Head of caudate nucleus (tissue), 42 donors: Measurements from ENCODE around the gene GTPBP6.
A peak's percentile ranks its signal among the peaks of the same experiment; 100 is the strongest.
"Not testable (repeated sequence)": the region's sequence is repeated elsewhere in the genome, so short reads cannot be mapped to it uniquely, and the experiment has no call there.

Experiments used
- DNase-seq, 42 donors: peaks; one replicate each; pipeline versions ENCODE4 v3.0.0 to v3.0.0-alpha.2; 2020 to 2021; ENCODE audit warnings: mixed read lengths in 7 of 42
- intact Hi-C: fragments of 100-400 bp; cut with DNase I; formaldehyde crosslinking; loops from one replicate; pipeline ENCODE4 v1.15.0; 2022

Gene GTPBP6

GRCh38 chrX:310621-311155 lies 7.9 kb downstream of the GTPBP6 start:
- intact Hi-C loops: no loop called here
- peak in 6 of 42 donors; percentile 3 to 16 (median 10) for DNase-seq

GRCh38 chrX:308821-309520 lies 9.6 kb downstream of the GTPBP6 start:
- peak in 6 of 42 donors; percentile 4 to 41 (median 19) for DNase-seq

GRCh38 chrX:307261-308111 lies 11.1 kb downstream of the GTPBP6 start:
- intact Hi-C loops: no loop called here
- DNase-seq: peak in 7 of 42 donors; percentile 5 to 37 (median 21)

More at GRCh38 chrX:308821-309520, 9.6 kb downstream of the GTPBP6 start:
- intact Hi-C loops: no loop called here

GRCh38 chrX:306614-307251 lies 11.9 kb downstream of the GTPBP6 start:
- DNase-seq, intact Hi-C loops: not testable (repeated sequence)

GRCh38 chrX:305781-306613 lies 12.6 kb downstream of the GTPBP6 start:
- intact Hi-C loops: not testable (repeated sequence)
- DNase-seq: peak in 8 of 42 donors; percentile 3 to 30 (median 14)

- intact Hi-C loops: no loop called here
- peak in 3 of 42 donors; percentile 24 to 37 (median 28) for DNase-seq
Measured at GRCh38 chrX:302975-303374, 15.6 kb downstream of the GTPBP6 start.

- DNase-seq: no peak
- intact Hi-C loops: no loop called here
Measured at GRCh38 chrX:300334-300733, 18.3 kb downstream of the GTPBP6 start.

- peak in 6 of 42 donors; percentile 10 to 41 (median 28) for DNase-seq
- intact Hi-C loops: no loop called here
Measured at GRCh38 chrX:298993-299392, 19.6 kb downstream of the GTPBP6 start.

GRCh38 chrX:295136-295535 lies 23.5 kb downstream of the GTPBP6 start:
- intact Hi-C loops: no loop called here
- DNase-seq: peak in 12 of 42 donors; percentile 3 to 36 (median 18)

- peak in 18 of 42 donors; percentile 0 to 37 (median 12) for DNase-seq
- intact Hi-C loops: no loop called here
Measured at GRCh38 chrX:292900-293897, 25.4 kb downstream of the GTPBP6 start.

- intact Hi-C loops: no loop called here
- DNase-seq: peak in 17 of 42 donors; percentile 0 to 32 (median 10)
Measured at GRCh38 chrX:291411-291901, 27.1 kb downstream of the GTPBP6 start.

- peak in 15 of 42 donors; percentile 2 to 39 (median 9) for DNase-seq
- intact Hi-C loops: no loop called here
Measured at GRCh38 chrX:290476-291166, 28.0 kb downstream of the GTPBP6 start.

- DNase-seq: peak in 14 of 42 donors; percentile 3 to 43 (median 14)
- intact Hi-C loops: no loop called here
Measured at GRCh38 chrX:288561-288991, 30.0 kb downstream of the GTPBP6 start.

- peak in 4 of 42 donors; percentile 0 to 6 (median 2) for DNase-seq
- intact Hi-C loops: no loop called here
Measured at GRCh38 chrX:287670-288069, 30.9 kb downstream of the GTPBP6 start.

GRCh38 chrX:285076-285677 lies 33.4 kb downstream of the GTPBP6 start:
- intact Hi-C loops: no loop called here

More at GRCh38 chrX:285076-285677, 33.4 kb downstream of the GTPBP6 start:
- peak in 7 of 42 donors; percentile 1 to 21 (median 9) for DNase-seq
